Stimulated activated naive CD8-positive, alpha-beta T cell treated with anti-CD3 and anti-CD28 coated beads, Interleukin-15, amount 100 ng/mL, for 72 hours (primary cell): ENCODE measurements around the gene WNT3.

ENCODE experiments used
- ATAC-seq: fragments of 150-1000 bp; cut with Tn5 transposase; 2 replicates; pipeline ENCODE4 v1.10.0; 2021; ENCODE audit warnings: mild to moderate bottlenecking, moderate library complexity
- DNase-seq, 2 donors: peaks; one replicate each; pipeline ENCODE4 v3.0.0; 2021 to 2022
- H3K27ac Mint-ChIP-seq, 2 donors: one replicate each; pipeline ENCODE4 v1.8.0; 2022; ENCODE audit warnings: mild to moderate bottlenecking in 2 of 2, mixed read lengths in 2 of 2, moderate library complexity in 2 of 2
- H3K27me3 Mint-ChIP-seq: one replicate; pipeline ENCODE4 v1.8.0; 2022; ENCODE audit warnings: mixed read lengths
- H3K4me1 Mint-ChIP-seq: one replicate; pipeline ENCODE4 v1.8.0; 2022; ENCODE audit warnings: mild to moderate bottlenecking, mixed read lengths
- H3K4me3 Mint-ChIP-seq, 2 donors: one replicate each; pipeline ENCODE4 v1.8.0; 2022; ENCODE audit warnings: mild to moderate bottlenecking in 2 of 2, mixed read lengths in 2 of 2, moderate library complexity in 1 of 2
- H3K9me3 Mint-ChIP-seq, 2 donors: one replicate each; pipeline ENCODE4 v1.8.0; 2022; ENCODE audit warnings: mixed read lengths in 2 of 2

WNT3 gene

GRCh38 chr17:46790216-46790615 lies 28.3 kb downstream of the WNT3 start:
- no peak for DNase-seq

GRCh38 chr17:46789610-46790009 lies 28.9 kb downstream of the WNT3 start:
- no peak for DNase-seq
- peak overlapping the region in 1 of 2 donors; percentile 51 for H3K27ac Mint-ChIP-seq
- no peak overlapping the region for H3K4me3 Mint-ChIP-seq
- H3K4me1 Mint-ChIP-seq, result no peaks in the 10 kb centered on the region
- ATAC-seq, result no peak
- H3K9me3 Mint-ChIP-seq, result no peaks in the 10 kb centered on the region
- H3K27me3 Mint-ChIP-seq, result peaks cover 28% of the 10 kb centered on the region

More at GRCh38 chr17:46790216-46790615, 28.3 kb downstream of the WNT3 start:
- no peaks in the 10 kb centered on the region for H3K4me1 Mint-ChIP-seq
- no peaks in the 10 kb centered on the region for H3K9me3 Mint-ChIP-seq
- ATAC-seq, result no peak
- peaks cover 32% of the 10 kb centered on the region for H3K27me3 Mint-ChIP-seq
- H3K4me3 Mint-ChIP-seq, result no peak overlapping the region
- no peak overlapping the region for H3K27ac Mint-ChIP-seq

GRCh38 chr17:46788796-46789195 lies 29.7 kb downstream of the WNT3 start:
- DNase-seq, result no peak
- Mint-ChIP-seq H3K4me1 (no peaks in the 10 kb centered on the region), H3K27me3 (peaks cover 27% of the 10 kb centered on the region), H3K9me3 (no peaks in the 10 kb centered on the region), H3K4me3 (no peak overlapping the region), H3K27ac (no peak overlapping the region)
- ATAC-seq, result no peak

GRCh38 chr17:46788300-46788699 lies 30.2 kb downstream of the WNT3 start:
- ATAC-seq, result no peak
- Mint-ChIP-seq H3K27ac (no peak overlapping the region), H3K4me3 (no peak overlapping the region), H3K9me3 (no peaks in the 10 kb centered on the region), H3K4me1 (no peaks in the 10 kb centered on the region), H3K27me3 (peaks cover 22% of the 10 kb centered on the region)
- DNase-seq, result no peak

- no peaks in the 10 kb centered on the region for H3K4me1 Mint-ChIP-seq
- H3K9me3 Mint-ChIP-seq, result no peaks in the 10 kb centered on the region
- ATAC-seq, result no peak
- no peak for DNase-seq
- no peak overlapping the region for H3K4me3 Mint-ChIP-seq
- H3K27me3 Mint-ChIP-seq, result peaks cover 22% of the 10 kb centered on the region
- no peak overlapping the region for H3K27ac Mint-ChIP-seq
These were observed 31.0 kb downstream of the WNT3 start for GRCh38 chr17:46787478-46787877.

- ATAC-seq (no peak), DNase-seq (no peak)
- Mint-ChIP-seq H3K4me3 (no peak overlapping the region), H3K9me3 (no peaks in the 10 kb centered on the region), H3K27me3 (peaks cover 11% of the 10 kb centered on the region), H3K4me1 (no peaks in the 10 kb centered on the region), H3K27ac (no peak overlapping the region)
These were observed 32.8 kb downstream of the WNT3 start for GRCh38 chr17:46785696-46786095.

GRCh38 chr17:46783031-46783593 lies 35.4 kb downstream of the WNT3 start:
- peaks cover 10% of the 10 kb centered on the region for H3K27me3 Mint-ChIP-seq
- H3K9me3 Mint-ChIP-seq, result no peaks in the 10 kb centered on the region
- no peaks in the 10 kb centered on the region for H3K4me1 Mint-ChIP-seq
- ATAC-seq (no peak), DNase-seq (no peak)
- H3K4me3 Mint-ChIP-seq, result no peak overlapping the region
- H3K27ac Mint-ChIP-seq, result no peak overlapping the region

GRCh38 chr17:46782250-46782953 lies 36.1 kb downstream of the WNT3 start:
- no peaks in the 10 kb centered on the region for H3K4me1 Mint-ChIP-seq
- no peak overlapping the region for H3K4me3 Mint-ChIP-seq
- peak overlapping the region in 1 of 2 donors; percentile 2 for H3K27ac Mint-ChIP-seq
- H3K27me3 Mint-ChIP-seq, result peaks cover 17% of the 10 kb centered on the region
- peak; percentile 20 to 38 for DNase-seq
- no peaks in the 10 kb centered on the region for H3K9me3 Mint-ChIP-seq
- ATAC-seq, result peak; percentile 88

- peaks cover 39% of the 10 kb centered on the region for H3K27me3 Mint-ChIP-seq
- no peaks in the 10 kb centered on the region for H3K9me3 Mint-ChIP-seq
- no peak overlapping the region for H3K4me3 Mint-ChIP-seq
- H3K27ac Mint-ChIP-seq, result no peak overlapping the region
- no peaks in the 10 kb centered on the region for H3K4me1 Mint-ChIP-seq
- DNase-seq (no peak), ATAC-seq (no peak)
These were observed 38.5 kb downstream of the WNT3 start for GRCh38 chr17:46780003-46780373.

- no peak overlapping the region for H3K27ac Mint-ChIP-seq
- DNase-seq, result no peak
These were observed 40.3 kb downstream of the WNT3 start for GRCh38 chr17:46777943-46778915.

GRCh38 chr17:46776298-46777005 lies 42.0 kb downstream of the WNT3 start:
- Mint-ChIP-seq H3K9me3 (no peaks in the 10 kb centered on the region), H3K27ac (no peak overlapping the region), H3K4me3 (no peak overlapping the region), H3K4me1 (peaks cover 9% of the 10 kb centered on the region), H3K27me3 (peaks cover 69% of the 10 kb centered on the region)
- ATAC-seq (no peak), DNase-seq (no peak)

More at GRCh38 chr17:46777943-46778915, 40.3 kb downstream of the WNT3 start:
- H3K9me3 Mint-ChIP-seq, result no peaks in the 10 kb centered on the region
- ATAC-seq, result no peak
- H3K27me3 Mint-ChIP-seq, result peaks cover 57% of the 10 kb centered on the region
- peaks cover 2% of the 10 kb centered on the region for H3K4me1 Mint-ChIP-seq
- H3K4me3 Mint-ChIP-seq, result no peak overlapping the region

- Mint-ChIP-seq H3K27ac (no peak overlapping the region), H3K4me3 (no peak overlapping the region), H3K27me3 (peaks cover 87% of the 10 kb centered on the region), H3K4me1 (peaks cover 27% of the 10 kb centered on the region), H3K9me3 (no peaks in the 10 kb centered on the region)
- DNase-seq (no peak), ATAC-seq (no peak)
These were observed 44.3 kb downstream of the WNT3 start for GRCh38 chr17:46774108-46774737.

- peaks cover 88% of the 10 kb centered on the region for H3K27me3 Mint-ChIP-seq
- H3K27ac Mint-ChIP-seq, result no peak overlapping the region
- H3K9me3 Mint-ChIP-seq, result no peaks in the 10 kb centered on the region
These were observed 44.8 kb downstream of the WNT3 start for GRCh38 chr17:46773676-46774075.

GRCh38 chr17:46773221-46773605 lies 45.3 kb downstream of the WNT3 start:
- H3K4me1 Mint-ChIP-seq, result peaks cover 28% of the 10 kb centered on the region
- no peak overlapping the region for H3K4me3 Mint-ChIP-seq
- H3K9me3 Mint-ChIP-seq, result no peaks in the 10 kb centered on the region
- ATAC-seq (no peak), DNase-seq (no peak)
- peaks cover 88% of the 10 kb centered on the region for H3K27me3 Mint-ChIP-seq
- no peak overlapping the region for H3K27ac Mint-ChIP-seq

More at GRCh38 chr17:46773676-46774075, 44.8 kb downstream of the WNT3 start:
- peaks cover 28% of the 10 kb centered on the region for H3K4me1 Mint-ChIP-seq
- no peak overlapping the region for H3K4me3 Mint-ChIP-seq
- ATAC-seq (no peak), DNase-seq (no peak)
